ENCODE measurements around the gene TMEM185A.

Gene TMEM185A

GRCh38 chrX:149652232-149652981, 20.8 kb upstream of the TMEM185A start:
- no peak for TF ChIP-seq SPI1 (IDR thresholded peaks at IDR 0.05; ENCODE audit: borderline replicate concordance, low read depth)
- TF ChIP-seq GABPA (IDR thresholded peaks at IDR 0.05; ENCODE audit: low read depth) = no peak
- TF ChIP-seq REST (IDR thresholded peaks at IDR 0.05; ENCODE audit: insufficient replicate concordance, low read depth) = no peak
- TF ChIP-seq POLR2AphosphoS5 (IDR thresholded peaks at IDR 0.05; ENCODE audit: low read depth) = no peak
- no peak for TF ChIP-seq CTCF (IDR thresholded peaks at IDR 0.05; ENCODE audit: insufficient read depth, low read length)

GRCh38 chrX:149650162-149650561, 18.6 kb upstream of the TMEM185A start:
- Histone ChIP-seq H3K27me3 (ENCODE audit: insufficient read depth, poor library complexity, severe bottlenecking) (no peaks in the 10 kb centered on the region), H3K27ac (replicated peaks) (no peak overlapping the region), H3K4me3 (replicated peaks; ENCODE audit: insufficient read depth, low read length) (no peak overlapping the region)
- DNase-seq (ENCODE audit: low read depth in 1 of 2, low spot score in 1 of 2) = no peak
- no peak for TF ChIP-seq GABPA (IDR thresholded peaks at IDR 0.05; ENCODE audit: low read depth)
- TF ChIP-seq CTCF (IDR thresholded peaks at IDR 0.05; ENCODE audit: insufficient read depth, low read length) = no peak
- TF ChIP-seq REST (IDR thresholded peaks at IDR 0.05; ENCODE audit: insufficient replicate concordance, low read depth) = no peak
- no peak for TF ChIP-seq SPI1 (IDR thresholded peaks at IDR 0.05; ENCODE audit: borderline replicate concordance, low read depth)
- TF ChIP-seq POLR2AphosphoS5 (IDR thresholded peaks at IDR 0.05; ENCODE audit: low read depth) = no peak

More at GRCh38 chrX:149652232-149652981, 20.8 kb upstream of the TMEM185A start:
- no peak for DNase-seq (ENCODE audit: low read depth in 1 of 2, low spot score in 1 of 2)
- H3K27me3 ChIP-seq (ENCODE audit: insufficient read depth, poor library complexity, severe bottlenecking) = no peaks in the 10 kb centered on the region
- no peak overlapping the region for H3K4me3 ChIP-seq (replicated peaks; ENCODE audit: insufficient read depth, low read length)
- H3K27ac ChIP-seq (replicated peaks) = no peak overlapping the region

- Histone ChIP-seq H3K27me3 (ENCODE audit: insufficient read depth, poor library complexity, severe bottlenecking) (no peaks in the 10 kb centered on the region), H3K4me3 (replicated peaks; ENCODE audit: insufficient read depth, low read length) (no peak overlapping the region), H3K27ac (replicated peaks) (no peak overlapping the region)
- TF ChIP-seq SPI1 (IDR thresholded peaks at IDR 0.05; ENCODE audit: borderline replicate concordance, low read depth) (no peak), GABPA (IDR thresholded peaks at IDR 0.05; ENCODE audit: low read depth) (no peak), REST (IDR thresholded peaks at IDR 0.05; ENCODE audit: insufficient replicate concordance, low read depth) (no peak), POLR2AphosphoS5 (IDR thresholded peaks at IDR 0.05; ENCODE audit: low read depth) (no peak), CTCF (IDR thresholded peaks at IDR 0.05; ENCODE audit: insufficient read depth, low read length) (no peak)
- DNase-seq (ENCODE audit: low read depth in 1 of 2, low spot score in 1 of 2) = no peak
These were observed 17.3 kb upstream of the TMEM185A start for GRCh38 chrX:149648932-149649331.
